ENCODE results near the gene CACNA2D3.

The CACNA2D3 gene

DNA sequence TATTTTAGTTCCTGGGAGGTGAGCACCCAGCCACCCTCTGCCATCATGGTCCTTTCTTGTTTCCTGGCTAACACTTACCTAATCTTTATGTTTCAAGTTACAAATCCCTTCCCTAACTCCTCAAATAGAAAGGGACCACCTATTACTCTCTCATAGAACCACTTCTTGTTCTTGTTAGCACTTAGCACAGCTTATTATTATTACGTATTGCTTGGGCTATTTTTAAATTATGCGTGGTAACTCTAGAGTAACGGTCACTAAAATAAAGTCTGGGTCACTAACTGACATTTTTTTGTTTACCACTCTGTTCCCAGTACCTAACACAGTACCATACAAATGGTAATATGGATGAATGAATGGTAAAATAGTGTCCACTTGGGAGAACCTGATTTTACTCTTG, 663.6 kb downstream of the CACNA2D3 start:
- Histone ChIP-seq H2AFZ (ENCODE audit: low read length, unreplicated experiment) (no peak overlapping the region), H3K27ac (ENCODE audit: low read depth, low read length) (no peak overlapping the region), H3K4me3 (ENCODE audit: low read depth, low read length) (no peak overlapping the region), H3K36me3 (ENCODE audit: insufficient read depth, low read length) (no peaks in the 10 kb centered on the region), H3K27me3 (ENCODE audit: insufficient read depth, low read length) (no peaks in the 10 kb centered on the region), H3K4me1 (ENCODE audit: control insufficient read depth, insufficient read depth, low read length, unreplicated experiment) (no peaks in the 10 kb centered on the region), H3K79me2 (ENCODE audit: control insufficient read depth, insufficient read depth, low read length, unreplicated experiment) (no peaks in the 10 kb centered on the region)

DNA sequence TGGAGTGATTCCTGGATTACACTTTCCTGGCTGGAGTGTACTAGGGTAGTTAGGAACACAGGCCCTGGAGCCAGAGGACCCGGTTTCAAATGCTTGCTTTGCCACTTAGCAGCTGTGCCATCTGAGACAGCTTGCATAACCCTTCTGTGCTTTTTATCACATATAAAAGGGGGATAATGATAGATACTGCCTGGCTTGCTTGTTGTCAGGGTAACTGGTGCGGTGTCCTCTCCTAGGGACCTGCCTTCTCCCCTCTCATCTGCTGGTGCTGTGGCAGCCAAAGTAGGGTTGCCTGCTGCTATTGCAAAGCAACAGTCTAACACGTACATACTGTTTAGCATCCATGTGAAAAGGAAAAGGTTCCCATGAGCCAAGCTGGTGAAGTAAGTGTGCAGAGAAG, 667.7 kb downstream of the CACNA2D3 start:
- Histone ChIP-seq H3K4me1 (ENCODE audit: control insufficient read depth, insufficient read depth, low read length, unreplicated experiment) (no peaks in the 10 kb centered on the region), H3K27me3 (ENCODE audit: insufficient read depth, low read length) (no peaks in the 10 kb centered on the region), H3K27ac (ENCODE audit: low read depth, low read length) (no peak overlapping the region), H2AFZ (ENCODE audit: low read length, unreplicated experiment) (no peak overlapping the region), H3K36me3 (ENCODE audit: insufficient read depth, low read length) (no peaks in the 10 kb centered on the region), H3K79me2 (ENCODE audit: control insufficient read depth, insufficient read depth, low read length, unreplicated experiment) (no peaks in the 10 kb centered on the region), H3K4me3 (ENCODE audit: low read depth, low read length) (no peak overlapping the region)

- Histone ChIP-seq H3K79me2 (ENCODE audit: control insufficient read depth, insufficient read depth, low read length, unreplicated experiment) (no peaks in the 10 kb centered on the region), H3K27ac (ENCODE audit: low read depth, low read length) (no peak overlapping the region), H3K4me3 (ENCODE audit: low read depth, low read length) (no peak overlapping the region), H3K27me3 (ENCODE audit: insufficient read depth, low read length) (no peaks in the 10 kb centered on the region), H3K4me1 (ENCODE audit: control insufficient read depth, insufficient read depth, low read length, unreplicated experiment) (no peaks in the 10 kb centered on the region), H2AFZ (ENCODE audit: low read length, unreplicated experiment) (no peak overlapping the region), H3K36me3 (ENCODE audit: insufficient read depth, low read length) (no peaks in the 10 kb centered on the region)
Observed at GRCh38 chr3:54791501-54792156, 669.3 kb downstream of the CACNA2D3 start.

GRCh38 chr3:54792584-54792983, 670.2 kb downstream of the CACNA2D3 start:
- H3K27me3 ChIP-seq (ENCODE audit: insufficient read depth, low read length), result no peaks in the 10 kb centered on the region
- no peak overlapping the region for H3K4me3 ChIP-seq (ENCODE audit: low read depth, low read length)
- H3K4me1 ChIP-seq (ENCODE audit: control insufficient read depth, insufficient read depth, low read length, unreplicated experiment), result no peaks in the 10 kb centered on the region
- no peaks in the 10 kb centered on the region for H3K36me3 ChIP-seq (ENCODE audit: insufficient read depth, low read length)
- H2AFZ ChIP-seq (ENCODE audit: low read length, unreplicated experiment), result no peak overlapping the region
- H3K27ac ChIP-seq (ENCODE audit: low read depth, low read length), result no peak overlapping the region
- no peaks in the 10 kb centered on the region for H3K79me2 ChIP-seq (ENCODE audit: control insufficient read depth, insufficient read depth, low read length, unreplicated experiment)

DNA sequence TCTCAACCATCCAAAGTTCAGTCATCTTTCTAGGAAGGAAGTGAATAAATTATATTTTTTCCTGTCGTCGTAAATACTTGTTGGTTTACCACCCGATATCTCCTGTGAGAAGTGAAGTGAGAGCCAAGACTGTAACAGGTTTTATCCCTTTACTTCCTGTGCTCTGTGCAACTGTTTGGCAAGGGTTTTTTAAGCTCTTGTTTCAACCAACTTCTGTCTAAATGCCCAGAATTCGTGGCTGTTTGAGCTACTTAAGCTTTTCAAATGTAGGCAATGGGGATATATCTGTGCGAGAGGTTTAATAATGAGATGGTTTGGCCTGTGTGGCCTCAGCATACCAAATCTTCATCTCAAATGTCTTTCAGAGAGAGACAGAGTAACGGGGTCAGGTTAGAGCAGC, 670.8 kb downstream of the CACNA2D3 start:
- Histone ChIP-seq H3K27me3 (ENCODE audit: insufficient read depth, low read length) (no peaks in the 10 kb centered on the region), H2AFZ (ENCODE audit: low read length, unreplicated experiment) (no peak overlapping the region), H3K36me3 (ENCODE audit: insufficient read depth, low read length) (no peaks in the 10 kb centered on the region), H3K27ac (ENCODE audit: low read depth, low read length) (no peak overlapping the region), H3K79me2 (ENCODE audit: control insufficient read depth, insufficient read depth, low read length, unreplicated experiment) (no peaks in the 10 kb centered on the region), H3K4me3 (ENCODE audit: low read depth, low read length) (no peak overlapping the region), H3K4me1 (ENCODE audit: control insufficient read depth, insufficient read depth, low read length, unreplicated experiment) (no peaks in the 10 kb centered on the region)

DNA sequence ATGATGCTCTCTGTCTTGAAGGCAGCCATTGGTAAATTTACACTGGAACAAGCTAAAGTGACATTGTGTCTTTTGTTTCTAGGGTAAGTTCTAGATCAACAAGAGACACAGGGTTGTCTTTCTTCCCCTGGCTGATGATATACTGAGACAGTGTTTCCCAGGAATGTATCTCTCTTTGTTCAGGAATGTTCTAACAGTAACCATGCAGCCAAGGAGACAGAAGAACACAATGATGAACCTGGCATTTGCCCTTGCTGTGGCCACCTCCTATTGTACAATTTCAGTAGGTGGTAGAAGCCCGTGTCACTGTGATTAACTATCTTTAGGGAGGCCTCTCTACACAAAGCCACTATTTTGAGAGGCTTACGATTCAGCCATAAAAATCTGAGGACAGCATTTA, 674.8 kb downstream of the CACNA2D3 start:
- H3K79me2 ChIP-seq (ENCODE audit: control insufficient read depth, insufficient read depth, low read length, unreplicated experiment), result no peaks in the 10 kb centered on the region
- H3K27ac ChIP-seq (ENCODE audit: low read depth, low read length), result no peak overlapping the region
- no peak overlapping the region for H2AFZ ChIP-seq (ENCODE audit: low read length, unreplicated experiment)
- H3K4me3 ChIP-seq (ENCODE audit: low read depth, low read length), result no peak overlapping the region
- no peaks in the 10 kb centered on the region for H3K36me3 ChIP-seq (ENCODE audit: insufficient read depth, low read length)
- no peaks in the 10 kb centered on the region for H3K4me1 ChIP-seq (ENCODE audit: control insufficient read depth, insufficient read depth, low read length, unreplicated experiment)
- H3K27me3 ChIP-seq (ENCODE audit: insufficient read depth, low read length), result no peaks in the 10 kb centered on the region

GRCh38 chr3:54800478-54800877, 678.1 kb downstream of the CACNA2D3 start:
- Histone ChIP-seq H3K4me1 (ENCODE audit: control insufficient read depth, insufficient read depth, low read length, unreplicated experiment) (no peaks in the 10 kb centered on the region), H3K27me3 (ENCODE audit: insufficient read depth, low read length) (no peaks in the 10 kb centered on the region), H3K4me3 (ENCODE audit: low read depth, low read length) (no peak overlapping the region), H3K36me3 (ENCODE audit: insufficient read depth, low read length) (no peaks in the 10 kb centered on the region), H2AFZ (ENCODE audit: low read length, unreplicated experiment) (no peak overlapping the region), H3K79me2 (ENCODE audit: control insufficient read depth, insufficient read depth, low read length, unreplicated experiment) (no peaks in the 10 kb centered on the region), H3K27ac (ENCODE audit: low read depth, low read length) (no peak overlapping the region)

- Histone ChIP-seq H3K27ac (ENCODE audit: low read depth, low read length) (no peak overlapping the region), H3K79me2 (ENCODE audit: control insufficient read depth, insufficient read depth, low read length, unreplicated experiment) (no peaks in the 10 kb centered on the region), H2AFZ (ENCODE audit: low read length, unreplicated experiment) (no peak overlapping the region), H3K36me3 (ENCODE audit: insufficient read depth, low read length) (no peaks in the 10 kb centered on the region), H3K4me1 (ENCODE audit: control insufficient read depth, insufficient read depth, low read length, unreplicated experiment) (no peaks in the 10 kb centered on the region), H3K4me3 (ENCODE audit: low read depth, low read length) (no peak overlapping the region), H3K27me3 (ENCODE audit: insufficient read depth, low read length) (no peaks in the 10 kb centered on the region)
Observed at GRCh38 chr3:54801977-54802376, 679.6 kb downstream of the CACNA2D3 start.

- Histone ChIP-seq H3K4me3 (ENCODE audit: low read depth, low read length) (no peak overlapping the region), H3K27ac (ENCODE audit: low read depth, low read length) (no peak overlapping the region), H3K27me3 (ENCODE audit: insufficient read depth, low read length) (no peaks in the 10 kb centered on the region), H3K36me3 (ENCODE audit: insufficient read depth, low read length) (no peaks in the 10 kb centered on the region), H3K79me2 (ENCODE audit: control insufficient read depth, insufficient read depth, low read length, unreplicated experiment) (no peaks in the 10 kb centered on the region), H2AFZ (ENCODE audit: low read length, unreplicated experiment) (no peak overlapping the region), H3K4me1 (ENCODE audit: control insufficient read depth, insufficient read depth, low read length, unreplicated experiment) (no peaks in the 10 kb centered on the region)
Observed at GRCh38 chr3:54810401-54810800, 688.0 kb downstream of the CACNA2D3 start.

DNA sequence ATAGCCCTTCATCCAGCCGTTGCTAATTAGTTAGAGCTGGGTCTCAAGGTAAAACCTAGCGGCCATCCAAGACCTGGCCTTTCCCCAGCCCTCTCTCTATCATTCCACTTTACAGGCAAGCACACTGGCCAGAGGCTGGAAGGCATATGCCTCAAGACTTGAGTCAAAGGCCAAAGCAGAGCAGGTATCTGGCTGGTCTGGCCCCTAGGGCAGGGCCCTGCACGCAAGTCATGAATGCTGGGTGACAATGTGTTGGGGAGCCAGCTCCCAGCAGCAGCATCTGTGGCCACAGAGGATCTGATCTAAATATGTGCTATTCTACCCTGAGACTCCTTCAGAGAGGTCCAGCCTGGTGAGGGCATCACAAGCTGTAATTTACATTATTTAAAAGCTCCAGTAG, 691.9 kb downstream of the CACNA2D3 start:
- no peaks in the 10 kb centered on the region for H3K79me2 ChIP-seq (ENCODE audit: control insufficient read depth, insufficient read depth, low read length, unreplicated experiment)
- H2AFZ ChIP-seq (ENCODE audit: low read length, unreplicated experiment), result no peak overlapping the region
- no peaks in the 10 kb centered on the region for H3K4me1 ChIP-seq (ENCODE audit: control insufficient read depth, insufficient read depth, low read length, unreplicated experiment)
- H3K36me3 ChIP-seq (ENCODE audit: insufficient read depth, low read length), result no peaks in the 10 kb centered on the region
- no peaks in the 10 kb centered on the region for H3K27me3 ChIP-seq (ENCODE audit: insufficient read depth, low read length)
- no peak overlapping the region for H3K4me3 ChIP-seq (ENCODE audit: low read depth, low read length)
- no peak overlapping the region for H3K27ac ChIP-seq (ENCODE audit: low read depth, low read length)

DNA sequence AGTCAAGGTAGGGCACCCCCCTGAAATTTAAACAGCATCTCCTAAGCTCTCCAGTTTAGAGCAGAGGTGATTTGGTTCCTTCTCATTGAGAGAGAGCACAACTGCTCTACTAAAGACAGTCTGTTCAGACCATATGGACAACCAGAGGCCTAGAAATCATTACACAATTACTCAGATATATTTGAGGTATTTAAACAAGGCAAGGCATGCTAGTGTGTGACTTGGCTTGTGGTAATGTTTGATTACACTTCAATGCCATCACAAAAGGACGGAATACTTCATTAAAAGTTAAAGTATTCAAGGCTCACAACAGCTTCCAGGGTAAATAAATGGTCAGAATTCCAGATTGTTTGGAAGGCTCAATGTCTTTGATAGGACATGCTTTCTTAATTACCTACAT, 695.3 kb downstream of the CACNA2D3 start:
- Histone ChIP-seq H3K27ac (ENCODE audit: low read depth, low read length) (no peak overlapping the region), H3K4me1 (ENCODE audit: control insufficient read depth, insufficient read depth, low read length, unreplicated experiment) (no peaks in the 10 kb centered on the region), H3K4me3 (ENCODE audit: low read depth, low read length) (no peak overlapping the region), H2AFZ (ENCODE audit: low read length, unreplicated experiment) (no peak overlapping the region), H3K36me3 (ENCODE audit: insufficient read depth, low read length) (no peaks in the 10 kb centered on the region), H3K27me3 (ENCODE audit: insufficient read depth, low read length) (no peaks in the 10 kb centered on the region), H3K79me2 (ENCODE audit: control insufficient read depth, insufficient read depth, low read length, unreplicated experiment) (no peaks in the 10 kb centered on the region)

Data from ACC112 (cell line).